ENCODE results near the gene KRTAP10-8. TPM values are rescaled to one million over a fixed set of nuclear protein-coding genes. Genes with fewer than 3 reads are reported as not detected.
"Not testable (repeated sequence)": the region's sequence is repeated elsewhere in the genome, so short reads cannot be mapped to it uniquely, and the experiment has no call there.

The KRTAP10-8 gene
- total RNA-seq, 1 donor from 2014 or later = not detected

- no peaks in the 10 kb centered on the region for H3K9me3 Mint-ChIP-seq (ENCODE audit: unreplicated experiment)
- no peaks in the 10 kb centered on the region for H3K36me3 Mint-ChIP-seq (ENCODE audit: low read depth, unreplicated experiment)
- H3K27me3 Mint-ChIP-seq (ENCODE audit: unreplicated experiment) = peaks cover 3% of the 10 kb centered on the region
- no peaks in the 10 kb centered on the region for H3K4me1 Mint-ChIP-seq (ENCODE audit: unreplicated experiment)
- no peak for DNase-seq (ENCODE audit: low spot score)
- TF ChIP-seq CTCF (IDR thresholded peaks at IDR 0.05; ENCODE audit: unreplicated experiment) = no peak
- no peak overlapping the region for H3K27ac Mint-ChIP-seq (ENCODE audit: unreplicated experiment)
- H3K4me3 Mint-ChIP-seq (ENCODE audit: unreplicated experiment) = no peak overlapping the region
Measured at GRCh38 chr21:44643741-44644310, 31.9 kb downstream of the KRTAP10-8 start.

GRCh38 chr21:44644878-44645277 lies 33.0 kb downstream of the KRTAP10-8 start:
- Mint-ChIP-seq H3K4me3 (ENCODE audit: unreplicated experiment) (no peak overlapping the region), H3K4me1 (ENCODE audit: unreplicated experiment) (no peaks in the 10 kb centered on the region), H3K9me3 (ENCODE audit: unreplicated experiment) (no peaks in the 10 kb centered on the region), H3K36me3 (ENCODE audit: low read depth, unreplicated experiment) (no peaks in the 10 kb centered on the region), H3K27me3 (ENCODE audit: unreplicated experiment) (peaks cover 5% of the 10 kb centered on the region), H3K27ac (ENCODE audit: unreplicated experiment) (no peak overlapping the region)
- no peak for TF ChIP-seq CTCF (IDR thresholded peaks at IDR 0.05; ENCODE audit: unreplicated experiment)
- no peak for DNase-seq (ENCODE audit: low spot score)

DNA sequence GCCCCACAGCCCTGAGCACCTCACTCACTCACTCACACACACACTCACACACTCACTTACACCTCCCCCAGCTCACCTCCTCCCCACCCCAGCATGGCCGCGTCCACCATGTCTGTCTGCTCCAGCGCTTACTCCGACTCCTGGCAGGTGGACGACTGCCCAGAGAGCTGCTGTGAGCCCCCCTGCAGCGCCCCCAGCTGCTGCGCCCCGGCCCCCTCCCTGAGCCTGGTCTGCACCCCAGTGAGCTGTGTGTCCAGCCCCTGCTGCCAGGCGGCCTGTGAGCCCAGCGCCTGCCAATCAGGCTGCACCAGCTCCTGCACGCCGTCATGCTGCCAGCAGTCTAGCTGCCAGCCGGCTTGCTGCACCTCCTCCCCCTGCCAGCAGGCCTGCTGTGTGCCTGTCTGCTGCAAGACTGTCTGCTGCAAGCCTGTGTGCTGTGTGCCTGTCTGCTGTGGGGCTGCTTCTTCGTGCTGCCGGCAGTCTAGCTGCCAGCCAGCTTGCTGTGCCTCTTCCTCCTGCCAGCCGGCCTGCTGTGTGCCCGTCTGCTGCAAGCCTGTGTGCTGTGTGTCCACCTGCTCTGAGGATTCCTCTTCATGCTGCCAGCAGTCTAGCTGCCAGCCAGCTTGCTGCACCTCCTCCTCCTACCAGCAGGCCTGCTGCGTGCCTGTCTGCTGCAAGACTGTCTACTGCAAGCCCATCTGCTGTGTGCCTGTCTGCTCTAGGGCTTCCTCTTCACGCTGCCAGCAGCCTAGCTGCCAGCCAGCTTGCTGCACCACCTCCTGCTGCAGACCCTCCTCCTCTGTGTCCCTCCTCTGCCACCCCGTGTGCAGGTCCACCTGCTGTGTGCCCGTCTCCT lies 34.7 kb downstream of the KRTAP10-8 start, which contains the start of gene KRTAP10-11:
Gene KRTAP10-11 (plus strand): TSS at position 49 of the 856 bp plus-strand sequence. CDS start 45 bp downstream, at position 94.
- not testable (repeated sequence) for H3K36me3 Mint-ChIP-seq (ENCODE audit: low read depth, unreplicated experiment); H3K4me3 Mint-ChIP-seq (ENCODE audit: unreplicated experiment); H3K4me1 Mint-ChIP-seq (ENCODE audit: unreplicated experiment); H3K9me3 Mint-ChIP-seq (ENCODE audit: unreplicated experiment); DNase-seq (ENCODE audit: low spot score); H3K27ac Mint-ChIP-seq (ENCODE audit: unreplicated experiment); H3K27me3 Mint-ChIP-seq (ENCODE audit: unreplicated experiment)

DNA sequence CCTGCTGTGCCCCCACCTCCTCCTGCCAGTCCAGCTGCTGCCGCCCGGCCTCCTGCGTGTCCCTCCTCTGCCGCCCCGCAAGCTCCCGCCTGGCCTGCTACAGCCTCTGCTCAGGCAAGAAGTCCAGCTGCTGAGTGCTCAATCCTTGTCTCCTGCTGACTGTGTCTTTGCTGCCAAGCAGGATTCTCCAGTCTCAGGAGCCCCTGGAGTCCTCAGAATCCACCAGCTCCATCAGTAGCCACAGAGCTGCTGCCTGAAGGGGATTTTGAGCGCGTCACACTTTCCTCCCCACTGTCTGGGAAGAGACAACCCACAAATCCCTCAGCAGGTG lies 35.3 kb downstream of the KRTAP10-8 start:
- Mint-ChIP-seq H3K4me1 (ENCODE audit: unreplicated experiment) (no peaks in the 10 kb centered on the region), H3K4me3 (ENCODE audit: unreplicated experiment) (no peak overlapping the region), H3K36me3 (ENCODE audit: low read depth, unreplicated experiment) (no peaks in the 10 kb centered on the region), H3K27ac (ENCODE audit: unreplicated experiment) (no peak overlapping the region), H3K9me3 (ENCODE audit: unreplicated experiment) (no peaks in the 10 kb centered on the region), H3K27me3 (ENCODE audit: unreplicated experiment) (peaks cover 9% of the 10 kb centered on the region)
- no peak for TF ChIP-seq CTCF (IDR thresholded peaks at IDR 0.05; ENCODE audit: unreplicated experiment)
- no peak for DNase-seq (ENCODE audit: low spot score)

GRCh38 chr21:44648557-44649311 lies 36.9 kb downstream of the KRTAP10-8 start:
- Mint-ChIP-seq H3K27ac (ENCODE audit: unreplicated experiment) (no peak overlapping the region), H3K9me3 (ENCODE audit: unreplicated experiment) (no peaks in the 10 kb centered on the region), H3K4me3 (ENCODE audit: unreplicated experiment) (no peak overlapping the region), H3K4me1 (ENCODE audit: unreplicated experiment) (no peaks in the 10 kb centered on the region), H3K36me3 (ENCODE audit: low read depth, unreplicated experiment) (no peaks in the 10 kb centered on the region), H3K27me3 (ENCODE audit: unreplicated experiment) (peaks cover 11% of the 10 kb centered on the region)
- TF ChIP-seq CTCF (IDR thresholded peaks at IDR 0.05; ENCODE audit: unreplicated experiment) = no peak
- DNase-seq (ENCODE audit: low spot score) = no peak
